HPDE6-E6E7 (cell line): ENCODE measurements around the gene CSF2RB.
"Not testable (repeated sequence)": the region's sequence is repeated elsewhere in the genome, so short reads cannot be mapped to it uniquely, and the experiment has no call there.

ENCODE experiments used
- DNase-seq: peaks from one replicate; pipeline ENCODE4 v3.0.0; 2011; ENCODE audit warnings: missing footprints; ENCODE audit errors: extremely low spot score

The CSF2RB gene

GRCh38 chr22:36966851-36967540, 53.6 kb downstream of the CSF2RB start:
- DNase-seq: no peak

- DNase-seq: no peak
Observed at GRCh38 chr22:36968249-36968964, 55.0 kb downstream of the CSF2RB start.

- DNase-seq: no peak
Observed at GRCh38 chr22:36971341-36972125, 58.1 kb downstream of the CSF2RB start.

- no peak for DNase-seq
Observed at GRCh38 chr22:36976606-36977005, 63.2 kb downstream of the CSF2RB start.

- no peak for DNase-seq
Observed at GRCh38 chr22:36977401-36977861, 64.0 kb downstream of the CSF2RB start.

- DNase-seq: peak; percentile 91
Observed at GRCh38 chr22:36977947-36978660, 64.7 kb downstream of the CSF2RB start.

GRCh38 chr22:36979016-36979910, 65.8 kb downstream of the CSF2RB start:
- DNase-seq: no peak

GRCh38 chr22:36981247-36981775, 67.9 kb downstream of the CSF2RB start:
- no peak for DNase-seq

- DNase-seq: no peak
Observed at GRCh38 chr22:36982136-36982535, 68.7 kb downstream of the CSF2RB start.

- DNase-seq: no peak
Observed at GRCh38 chr22:36985211-36985889, 71.9 kb downstream of the CSF2RB start.

GRCh38 chr22:36986242-36986821, 72.9 kb downstream of the CSF2RB start:
- DNase-seq: no peak

GRCh38 chr22:36988075-36988832, 74.8 kb downstream of the CSF2RB start:
- no peak for DNase-seq

GRCh38 chr22:36989012-36989411, 75.6 kb downstream of the CSF2RB start:
- DNase-seq: not testable (repeated sequence)
